Stimulated activated CD4-positive, alpha-beta T cell treated with anti-CD3 and anti-CD28 coated beads, TNF-alpha, amount 100 ng/mL, for 1 hour (primary cell): ENCODE results near the gene OR51A4.
"Not testable (repeated sequence)": the region's sequence is repeated elsewhere in the genome, so short reads cannot be mapped to it uniquely, and the experiment has no call there.

Experiments used
- DNase-seq, 3 donors: peaks; one replicate each; pipeline ENCODE4 v3.0.0-alpha.2; 2020; ENCODE audit warnings: low read depth in 3 of 3, low spot score in 1 of 3

OR51A4 gene, protein sequence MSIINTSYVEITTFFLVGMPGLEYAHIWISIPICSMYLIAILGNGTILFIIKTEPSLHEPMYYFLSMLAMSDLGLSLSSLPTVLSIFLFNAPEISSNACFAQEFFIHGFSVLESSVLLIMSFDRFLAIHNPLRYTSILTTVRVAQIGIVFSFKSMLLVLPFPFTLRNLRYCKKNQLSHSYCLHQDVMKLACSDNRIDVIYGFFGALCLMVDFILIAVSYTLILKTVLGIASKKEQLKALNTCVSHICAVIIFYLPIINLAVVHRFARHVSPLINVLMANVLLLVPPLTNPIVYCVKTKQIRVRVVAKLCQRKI

DNA sequence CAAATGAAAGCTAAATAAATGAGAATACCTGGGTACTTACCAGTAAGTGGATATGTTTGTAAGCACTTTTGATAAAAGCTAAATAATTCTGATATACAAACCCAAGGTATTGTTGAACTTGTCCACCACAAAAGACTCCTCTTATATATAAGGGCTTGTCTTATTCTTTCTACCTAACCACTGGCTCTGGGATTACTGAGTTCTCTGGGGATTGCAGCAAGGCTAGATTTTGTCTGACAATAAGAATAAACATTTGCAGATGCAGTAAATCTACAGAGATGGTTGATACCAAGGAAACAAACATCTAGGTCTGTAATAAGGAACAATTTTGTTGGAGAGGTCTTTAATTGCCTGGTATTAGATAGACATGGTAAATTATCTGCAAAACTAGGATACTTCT is at the start of gene OR51A4:
OR51A4 (minus strand) TSS at position 101 of the 400 bp plus-strand sequence. CDS start 505 bp downstream, outside the sequence.
- DNase-seq: no peak

DNA sequence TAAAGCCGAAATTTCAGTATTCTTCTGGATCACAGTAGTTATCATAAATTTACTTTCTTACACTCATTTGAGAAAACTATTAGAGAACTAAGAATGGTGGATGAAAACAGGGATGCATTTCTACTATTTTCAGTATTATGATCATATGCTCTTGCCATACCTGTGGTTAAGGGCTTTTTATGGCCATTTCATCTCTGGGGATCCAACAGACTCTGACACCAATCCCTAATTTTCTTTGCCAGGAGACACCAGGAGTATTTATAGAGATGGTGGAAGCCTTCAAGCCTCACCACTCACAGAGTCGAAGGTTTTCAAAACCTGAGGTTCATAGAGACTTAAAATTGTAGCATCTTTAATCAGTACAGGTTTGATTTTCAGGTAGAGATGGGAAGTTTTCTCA is 47.1 kb upstream of the OR51A4 start, which contains the start of gene OR51L1:
OR51L1 (plus strand) TSS at position 301 of the 400 bp plus-strand sequence. CDS start 4,132 bp downstream, outside the sequence.
- DNase-seq: no peak

- DNase-seq: no peak
These were observed 43.7 kb upstream of the OR51A4 start for GRCh38 chr11:4991060-4991459.

DNA sequence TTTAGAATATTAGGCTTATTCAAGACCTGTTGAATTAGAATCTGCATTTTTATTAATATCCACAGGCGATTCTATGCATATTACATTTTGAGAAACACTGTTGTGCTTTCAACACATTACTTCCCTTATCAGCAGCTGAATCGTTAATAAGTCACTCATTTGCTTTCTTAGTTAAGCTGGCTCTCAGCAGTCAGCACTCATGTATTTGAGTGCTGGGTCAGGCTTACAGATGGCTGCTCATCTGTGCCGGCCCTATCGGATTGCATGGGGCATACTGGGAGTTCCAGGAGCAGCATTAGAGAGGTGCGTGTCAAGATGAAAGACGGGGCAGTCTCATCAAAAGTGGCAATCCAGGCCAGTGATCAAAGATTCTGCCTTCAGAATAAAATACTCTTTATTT is 36.4 kb upstream of the OR51A4 start:
- no peak for DNase-seq

- no peak for DNase-seq
These were observed 35.3 kb upstream of the OR51A4 start for GRCh38 chr11:4982678-4983077.

- no peak for DNase-seq
These were observed 31.6 kb upstream of the OR51A4 start for GRCh38 chr11:4979036-4979435.

DNA sequence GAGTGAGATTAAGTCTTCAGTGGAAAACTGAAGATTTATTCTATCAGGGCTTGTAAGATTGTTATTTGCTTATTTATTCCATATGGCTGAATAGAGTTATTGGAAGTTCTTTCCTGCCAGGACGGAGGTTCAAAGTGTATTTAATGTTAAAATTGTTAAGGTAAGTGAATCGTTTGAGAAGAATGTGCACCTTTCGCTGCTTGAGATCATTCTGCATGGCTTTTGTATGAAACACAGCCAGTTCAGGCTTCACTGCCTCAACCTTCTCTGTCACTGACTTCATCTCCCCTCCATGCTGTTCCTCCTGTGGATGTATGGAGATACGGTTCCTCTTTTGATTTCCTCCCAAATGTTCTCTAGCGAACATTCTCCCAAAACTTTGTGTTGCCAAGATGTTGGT is 28.0 kb upstream of the OR51A4 start:
- DNase-seq: no peak

- no peak for DNase-seq
These were observed 15.4 kb upstream of the OR51A4 start for GRCh38 chr11:4962816-4963215.

DNA sequence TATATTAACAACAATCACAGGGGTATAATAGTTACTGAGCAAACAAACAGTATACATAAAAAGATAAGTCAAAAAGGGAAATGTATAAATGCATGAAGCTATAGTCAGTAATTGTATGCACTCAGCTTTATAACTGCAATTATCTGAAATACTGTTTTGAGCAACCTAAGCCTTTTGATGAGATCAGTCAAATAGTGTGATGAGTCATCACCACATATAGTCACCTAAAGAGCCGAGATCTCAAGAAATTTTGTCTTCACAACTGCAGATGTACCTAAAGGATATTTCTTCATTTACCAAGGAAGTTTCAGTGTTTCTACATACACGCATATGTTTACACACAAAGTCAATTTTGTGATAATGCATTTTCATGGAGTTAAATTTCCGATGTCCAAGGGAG is 13.5 kb upstream of the OR51A4 start:
- DNase-seq: no peak

GRCh38 chr11:4957396-4957795 is 10.0 kb upstream of the OR51A4 start:
- DNase-seq: no peak

- DNase-seq: not testable (repeated sequence)
These were observed 8.2 kb upstream of the OR51A4 start, which contains the start of gene OR51A2 for GRCh38 chr11:4955613-4956012. Gene OR51A2, minus strand, starts transcription at chr11:4955713. Its CDS starts 0 bp downstream, at chr11:4955713.

- no peak for DNase-seq
These were observed 10.7 kb downstream of the OR51A4 start for GRCh38 chr11:4936745-4937144.

DNA sequence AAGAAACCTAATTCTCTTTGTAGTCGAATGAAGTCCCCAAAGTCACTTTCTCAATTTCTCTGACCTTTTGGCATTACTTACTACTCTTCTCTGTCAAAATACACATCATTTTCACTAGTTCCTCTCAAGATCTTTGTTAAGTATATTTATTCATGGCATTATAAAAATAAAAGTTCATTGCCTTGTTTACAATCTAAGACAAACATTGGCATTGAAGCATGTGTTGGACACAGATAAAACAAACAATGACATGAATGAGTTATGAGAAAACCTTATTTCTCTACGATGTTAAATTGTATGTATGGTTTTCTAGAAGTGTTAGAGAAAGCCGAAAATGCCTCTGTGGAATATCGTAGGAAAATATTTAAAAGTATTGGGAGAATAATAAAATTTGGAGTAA is 14.7 kb downstream of the OR51A4 start:
- DNase-seq: no peak

DNA sequence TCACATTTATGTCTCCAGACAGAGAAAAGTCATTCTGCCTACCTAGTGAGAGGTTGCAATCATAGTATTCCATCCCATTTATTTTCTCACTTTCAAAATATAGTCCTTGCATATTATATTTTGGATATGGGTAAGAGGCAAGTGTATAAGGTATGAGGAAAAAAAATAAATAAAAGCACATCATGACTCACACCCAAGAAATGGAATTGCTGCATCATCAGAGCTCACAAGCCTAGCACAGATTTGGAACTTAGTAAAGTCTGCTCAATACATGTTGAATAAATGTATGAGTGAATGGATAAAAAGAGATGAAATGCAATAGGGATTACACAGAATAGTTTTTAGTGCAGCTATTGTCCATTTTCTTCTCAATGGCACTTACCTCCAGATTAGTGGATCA is 20.8 kb downstream of the OR51A4 start:
- DNase-seq: no peak

DNA sequence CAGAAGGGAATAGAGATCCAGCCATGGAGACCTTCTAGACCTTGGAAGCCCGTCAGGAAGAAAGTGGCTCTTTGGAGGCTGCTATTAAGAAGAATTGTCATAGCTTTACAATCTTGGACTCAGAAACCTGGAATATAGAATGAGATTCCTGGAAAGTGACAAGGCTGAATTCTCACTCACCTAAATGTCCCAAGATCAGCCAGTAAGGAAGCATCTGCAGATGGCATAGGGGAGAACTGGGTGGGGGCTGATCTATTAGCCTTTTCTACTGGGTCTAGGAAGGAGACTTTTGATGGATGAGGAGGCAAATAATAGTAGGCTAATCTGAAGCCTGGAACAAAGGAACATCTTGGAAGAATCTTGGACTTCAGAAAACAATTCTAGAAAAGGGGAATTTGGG is 23.2 kb downstream of the OR51A4 start, which contains the start of gene OR51G1:
OR51G1 (minus strand) TSS at position 101 of the 400 bp plus-strand sequence; CDS start at position 101, 0 bp downstream.
- no peak for DNase-seq

DNA sequence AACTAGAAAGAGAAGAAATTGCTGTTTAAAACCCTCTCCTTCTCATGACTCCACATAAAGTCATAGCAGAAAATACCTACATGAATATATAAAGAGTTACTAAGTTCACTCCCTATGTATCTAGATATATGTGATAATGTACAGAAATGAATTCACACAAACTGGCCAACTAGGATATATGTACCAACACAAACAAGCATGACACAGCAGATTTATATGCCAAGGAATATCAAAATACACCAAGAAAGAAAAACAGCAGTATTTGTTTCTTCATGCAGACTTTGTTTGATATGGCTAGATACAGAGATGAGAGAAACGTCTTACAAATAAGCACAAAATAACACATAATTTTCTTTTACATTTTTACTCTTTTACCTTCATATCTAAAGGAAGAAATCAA is 25.1 kb downstream of the OR51A4 start:
- DNase-seq: no peak

- DNase-seq: no peak
These were observed 25.6 kb downstream of the OR51A4 start for GRCh38 chr11:4921796-4922195.

GRCh38 chr11:4919250-4919649 is 28.2 kb downstream of the OR51A4 start, which contains the start of gene OR51G2:
Gene OR51G2, minus strand, starts transcription at chr11:4919350. Its CDS starts 3,687 bp downstream, at chr11:4915663.
- DNase-seq: no peak

DNA sequence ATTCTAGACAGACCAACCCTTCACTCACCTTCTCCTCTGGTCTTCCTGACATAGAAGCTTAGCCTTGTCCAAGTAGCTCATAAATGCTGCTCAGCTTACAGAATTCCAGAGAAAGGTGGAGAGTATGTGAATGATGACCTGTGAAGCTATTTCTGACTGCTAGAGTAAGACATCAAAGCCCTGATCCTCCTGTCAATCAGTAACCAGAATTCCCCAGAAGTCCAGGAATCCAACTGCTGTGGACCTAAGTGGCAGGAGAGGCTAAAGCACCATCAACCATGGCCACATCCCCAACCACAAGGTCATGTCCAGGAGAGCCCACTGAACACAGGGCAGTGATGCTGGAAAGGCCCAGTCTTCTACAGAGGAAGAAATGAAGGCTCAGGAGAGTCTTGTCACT is 30.8 kb downstream of the OR51A4 start:
- no peak for DNase-seq

DNA sequence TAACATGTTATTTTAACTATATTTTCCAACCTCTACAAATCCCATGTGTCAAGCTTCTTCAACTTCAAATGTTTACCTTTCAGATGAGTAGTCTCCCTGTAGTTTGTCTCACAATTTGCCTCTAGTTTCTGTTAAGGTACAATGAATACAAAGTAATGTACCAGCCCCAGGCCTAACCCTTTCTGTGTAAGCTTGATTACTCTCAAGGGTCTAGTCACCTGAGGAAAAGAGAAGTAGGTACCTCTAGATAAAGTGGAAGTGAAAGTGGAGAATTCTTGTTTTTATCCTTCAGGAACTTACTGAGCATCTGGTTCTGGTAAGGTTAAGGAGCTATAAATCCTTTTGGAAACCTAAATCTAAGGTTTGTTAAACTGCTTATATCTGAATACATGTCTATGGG is 43.9 kb downstream of the OR51A4 start, which contains the start of gene OR51A7:
OR51A7 (plus strand) TSS at position 300 of the 400 bp plus-strand sequence. CDS start 3,587 bp downstream, outside the sequence.
- DNase-seq: no peak
